Measurements from ENCODE around the gene GRID2.
A peak's percentile ranks its signal among the peaks of the same experiment; 100 is the strongest.

Gene GRID2

DNA sequence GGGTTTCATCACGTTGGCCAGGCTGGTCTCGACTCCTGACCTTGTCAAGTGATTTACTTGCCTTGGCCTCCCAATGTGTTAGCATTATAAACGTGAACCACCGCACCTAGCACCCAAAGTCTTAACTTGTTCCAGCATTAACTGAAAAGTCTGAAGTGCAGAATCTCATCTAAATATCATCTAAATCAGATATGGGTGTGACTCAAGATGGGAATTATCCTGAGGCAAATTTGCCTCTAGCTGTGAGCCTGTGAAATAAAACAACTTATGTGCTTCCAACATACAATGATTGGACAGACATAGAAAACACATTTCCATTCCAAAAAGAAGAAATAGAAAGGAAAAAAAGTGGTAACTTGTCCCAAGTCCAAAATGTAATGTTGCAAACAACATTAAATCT, 883.7 kb downstream of the GRID2 start:
- ATAC-seq, result no peak
- no peak for TF ChIP-seq GLIS3 (CRISPR knock-in tag; IDR thresholded peaks at IDR 0.05)
- no peak for TF ChIP-seq PPARA (CRISPR knock-in tag; IDR thresholded peaks at IDR 0.05; ENCODE audit: borderline replicate concordance)
- TF ChIP-seq ZNF70 (CRISPR knock-in tag; IDR thresholded peaks at IDR 0.05), result no peak
- no peak for TF ChIP-seq RARB (CRISPR knock-in tag; IDR thresholded peaks at IDR 0.05)
- TF ChIP-seq ISL1 (CRISPR knock-in tag; IDR thresholded peaks at IDR 0.05), result no peak
- no peak for TF ChIP-seq OSR1 (CRISPR knock-in tag; IDR thresholded peaks at IDR 0.05)
- TF ChIP-seq ZFP3 (CRISPR knock-in tag; IDR thresholded peaks at IDR 0.05), result no peak
- no peak for TF ChIP-seq ESRRG (CRISPR knock-in tag; IDR thresholded peaks at IDR 0.05)
- no peak for TF ChIP-seq ZNF565 (CRISPR knock-in tag; conservative IDR thresholded peaks at IDR 0.05; ENCODE audit: low read depth)
- TF ChIP-seq, protein P1, sequence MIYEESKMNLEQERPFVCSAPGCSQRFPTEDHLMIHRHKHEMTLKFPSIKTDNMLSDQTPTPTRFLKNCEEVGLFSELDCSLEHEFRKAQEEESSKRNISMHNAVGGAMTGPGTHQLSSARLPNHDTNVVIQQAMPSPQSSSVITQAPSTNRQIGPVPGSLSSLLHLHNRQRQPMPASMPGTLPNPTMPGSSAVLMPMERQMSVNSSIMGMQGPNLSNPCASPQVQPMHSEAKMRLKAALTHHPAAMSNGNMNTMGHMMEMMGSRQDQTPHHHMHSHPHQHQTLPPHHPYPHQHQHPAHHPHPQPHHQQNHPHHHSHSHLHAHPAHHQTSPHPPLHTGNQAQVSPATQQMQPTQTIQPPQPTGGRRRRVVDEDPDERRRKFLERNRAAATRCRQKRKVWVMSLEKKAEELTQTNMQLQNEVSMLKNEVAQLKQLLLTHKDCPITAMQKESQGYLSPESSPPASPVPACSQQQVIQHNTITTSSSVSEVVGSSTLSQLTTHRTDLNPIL (CRISPR knock-in tag; IDR thresholded peaks at IDR 0.05; ENCODE audit: low read depth), result no peak
- TF ChIP-seq BACH2 (CRISPR knock-in tag; IDR thresholded peaks at IDR 0.05; ENCODE audit: borderline replicate concordance), result no peak

DNA sequence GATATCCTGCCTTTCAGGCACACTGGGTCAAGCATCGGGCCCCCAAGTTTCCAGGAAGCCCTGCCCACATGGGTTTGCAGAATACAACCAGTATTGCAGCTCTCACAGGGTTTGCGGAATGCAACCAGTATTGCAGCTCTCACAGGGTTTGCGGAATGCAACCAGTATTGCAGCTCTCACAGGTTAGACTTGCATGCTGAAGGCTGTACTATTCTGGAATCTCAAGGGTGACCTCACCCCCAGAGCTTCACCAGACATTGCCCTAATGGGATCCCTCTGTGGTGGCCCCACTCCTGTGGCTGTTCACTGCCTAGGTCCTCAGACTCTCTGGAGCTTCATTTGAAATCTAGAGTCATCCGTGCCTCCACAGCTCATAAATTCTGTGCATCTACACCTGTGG, 884.1 kb downstream of the GRID2 start:
- no peak for ATAC-seq

DNA sequence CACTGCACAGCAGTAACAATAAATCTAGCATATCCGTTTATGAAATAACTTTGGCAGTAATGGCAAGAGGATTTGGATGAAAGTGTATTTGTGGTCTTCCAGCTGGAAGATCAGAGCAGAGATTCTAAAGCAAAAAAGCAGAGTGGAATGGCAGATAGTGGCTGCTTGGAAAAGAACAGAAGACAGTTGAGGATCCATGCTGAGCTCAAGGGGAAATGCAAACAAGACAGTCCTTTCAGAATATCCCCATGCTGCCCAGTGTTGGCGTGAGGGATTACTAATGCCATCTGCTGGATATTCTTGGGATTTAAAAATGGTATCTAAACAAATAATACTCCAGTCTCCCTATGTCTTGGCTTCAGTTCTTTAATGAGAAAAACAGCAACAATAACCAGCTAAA, 895.7 kb downstream of the GRID2 start:
- peak; percentile 95 for ATAC-seq
- no peak for TF ChIP-seq PPARA (CRISPR knock-in tag; IDR thresholded peaks at IDR 0.05; ENCODE audit: borderline replicate concordance)
- TF ChIP-seq ZFP30 (CRISPR knock-in tag; IDR thresholded peaks at IDR 0.05), result no peak
- no peak for TF ChIP-seq ZNF70 (CRISPR knock-in tag; IDR thresholded peaks at IDR 0.05)
- no peak for TF ChIP-seq ZNF8 (CRISPR knock-in tag; IDR thresholded peaks at IDR 0.05)
- TF ChIP-seq RARB (CRISPR knock-in tag; IDR thresholded peaks at IDR 0.05), result no peak
- no peak for TF ChIP-seq SNAI2 (CRISPR knock-in tag; IDR thresholded peaks at IDR 0.05)

More for the DNA sequence above, 884.1 kb downstream of the GRID2 start:
- TF ChIP-seq, protein P2, sequence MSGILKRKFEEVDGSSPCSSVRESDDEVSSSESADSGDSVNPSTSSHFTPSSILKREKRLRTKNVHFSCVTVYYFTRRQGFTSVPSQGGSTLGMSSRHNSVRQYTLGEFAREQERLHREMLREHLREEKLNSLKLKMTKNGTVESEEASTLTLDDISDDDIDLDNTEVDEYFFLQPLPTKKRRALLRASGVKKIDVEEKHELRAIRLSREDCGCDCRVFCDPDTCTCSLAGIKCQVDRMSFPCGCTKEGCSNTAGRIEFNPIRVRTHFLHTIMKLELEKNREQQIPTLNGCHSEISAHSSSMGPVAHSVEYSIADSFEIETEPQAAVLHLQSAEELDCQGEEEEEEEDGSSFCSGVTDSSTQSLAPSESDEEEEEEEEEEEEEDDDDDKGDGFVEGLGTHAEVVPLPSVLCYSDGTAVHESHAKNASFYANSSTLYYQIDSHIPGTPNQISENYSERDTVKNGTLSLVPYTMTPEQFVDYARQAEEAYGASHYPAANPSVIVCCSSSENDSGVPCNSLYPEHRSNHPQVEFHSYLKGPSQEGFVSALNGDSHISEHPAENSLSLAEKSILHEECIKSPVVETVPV (CRISPR knock-in tag; IDR thresholded peaks at IDR 0.05), result no peak
- TF ChIP-seq ZNF8 (CRISPR knock-in tag; IDR thresholded peaks at IDR 0.05), result no peak
- no peak for TF ChIP-seq SNAI2 (CRISPR knock-in tag; IDR thresholded peaks at IDR 0.05)
- TF ChIP-seq ZFP3 (CRISPR knock-in tag; IDR thresholded peaks at IDR 0.05), result no peak
- no peak for TF ChIP-seq ZNF565 (CRISPR knock-in tag; conservative IDR thresholded peaks at IDR 0.05; ENCODE audit: low read depth)
- TF ChIP-seq, protein P3, sequence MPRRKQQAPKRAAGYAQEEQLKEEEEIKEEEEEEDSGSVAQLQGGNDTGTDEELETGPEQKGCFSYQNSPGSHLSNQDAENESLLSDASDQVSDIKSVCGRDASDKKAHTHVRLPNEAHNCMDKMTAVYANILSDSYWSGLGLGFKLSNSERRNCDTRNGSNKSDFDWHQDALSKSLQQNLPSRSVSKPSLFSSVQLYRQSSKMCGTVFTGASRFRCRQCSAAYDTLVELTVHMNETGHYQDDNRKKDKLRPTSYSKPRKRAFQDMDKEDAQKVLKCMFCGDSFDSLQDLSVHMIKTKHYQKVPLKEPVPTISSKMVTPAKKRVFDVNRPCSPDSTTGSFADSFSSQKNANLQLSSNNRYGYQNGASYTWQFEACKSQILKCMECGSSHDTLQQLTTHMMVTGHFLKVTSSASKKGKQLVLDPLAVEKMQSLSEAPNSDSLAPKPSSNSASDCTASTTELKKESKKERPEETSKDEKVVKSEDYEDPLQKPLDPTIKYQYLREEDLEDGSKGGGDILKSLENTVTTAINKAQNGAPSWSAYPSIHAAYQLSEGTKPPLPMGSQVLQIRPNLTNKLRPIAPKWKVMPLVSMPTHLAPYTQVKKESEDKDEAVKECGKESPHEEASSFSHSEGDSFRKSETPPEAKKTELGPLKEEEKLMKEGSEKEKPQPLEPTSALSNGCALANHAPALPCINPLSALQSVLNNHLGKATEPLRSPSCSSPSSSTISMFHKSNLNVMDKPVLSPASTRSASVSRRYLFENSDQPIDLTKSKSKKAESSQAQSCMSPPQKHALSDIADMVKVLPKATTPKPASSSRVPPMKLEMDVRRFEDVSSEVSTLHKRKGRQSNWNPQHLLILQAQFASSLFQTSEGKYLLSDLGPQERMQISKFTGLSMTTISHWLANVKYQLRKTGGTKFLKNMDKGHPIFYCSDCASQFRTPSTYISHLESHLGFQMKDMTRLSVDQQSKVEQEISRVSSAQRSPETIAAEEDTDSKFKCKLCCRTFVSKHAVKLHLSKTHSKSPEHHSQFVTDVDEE (CRISPR knock-in tag; IDR thresholded peaks at IDR 0.05), result no peak

DNA sequence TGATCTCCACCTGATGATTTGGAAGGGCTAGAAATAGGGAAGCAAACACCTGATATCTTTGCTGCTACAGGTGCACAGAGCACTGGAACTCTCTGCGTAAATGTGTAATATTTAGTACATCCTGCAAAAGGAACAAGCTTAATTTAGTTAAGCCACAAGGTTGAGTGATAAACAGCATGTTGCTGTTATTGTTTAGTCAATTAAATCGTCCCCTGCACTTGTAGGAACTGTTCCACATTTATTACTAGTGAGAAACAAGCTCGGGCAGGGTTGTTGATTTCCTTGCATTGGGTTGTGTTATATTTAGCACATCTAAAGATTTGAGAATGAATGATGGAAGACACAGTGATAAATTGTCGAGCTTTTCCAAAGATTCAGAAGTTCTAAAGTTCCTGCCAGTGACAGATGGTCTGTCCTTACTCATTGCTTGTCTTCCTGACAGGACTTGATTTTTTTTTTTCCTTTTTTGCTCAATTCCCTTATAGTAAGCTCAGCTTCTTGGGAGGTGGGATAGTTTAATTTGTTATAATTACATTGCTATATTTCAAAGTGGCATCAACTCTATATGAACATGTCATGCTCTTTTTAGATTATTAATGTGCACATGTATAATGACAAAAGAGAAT, 897.8 kb downstream of the GRID2 start:
- TF ChIP-seq ZFP30 (CRISPR knock-in tag; IDR thresholded peaks at IDR 0.05) (no peak), OSR1 (CRISPR knock-in tag; IDR thresholded peaks at IDR 0.05) (no peak), ESRRG (CRISPR knock-in tag; IDR thresholded peaks at IDR 0.05) (no peak), TCF4 (CRISPR knock-in tag; IDR thresholded peaks at IDR 0.05; ENCODE audit: borderline replicate concordance) (no peak), TOX (CRISPR knock-in tag; IDR thresholded peaks at IDR 0.05; ENCODE audit: borderline replicate concordance) (no peak), RARB (CRISPR knock-in tag; IDR thresholded peaks at IDR 0.05) (no peak), CSDC2 (CRISPR knock-in tag; IDR thresholded peaks at IDR 0.05) (no peak), GLIS3 (CRISPR knock-in tag; IDR thresholded peaks at IDR 0.05) (no peak)
- TF ChIP-seq, protein P4, sequence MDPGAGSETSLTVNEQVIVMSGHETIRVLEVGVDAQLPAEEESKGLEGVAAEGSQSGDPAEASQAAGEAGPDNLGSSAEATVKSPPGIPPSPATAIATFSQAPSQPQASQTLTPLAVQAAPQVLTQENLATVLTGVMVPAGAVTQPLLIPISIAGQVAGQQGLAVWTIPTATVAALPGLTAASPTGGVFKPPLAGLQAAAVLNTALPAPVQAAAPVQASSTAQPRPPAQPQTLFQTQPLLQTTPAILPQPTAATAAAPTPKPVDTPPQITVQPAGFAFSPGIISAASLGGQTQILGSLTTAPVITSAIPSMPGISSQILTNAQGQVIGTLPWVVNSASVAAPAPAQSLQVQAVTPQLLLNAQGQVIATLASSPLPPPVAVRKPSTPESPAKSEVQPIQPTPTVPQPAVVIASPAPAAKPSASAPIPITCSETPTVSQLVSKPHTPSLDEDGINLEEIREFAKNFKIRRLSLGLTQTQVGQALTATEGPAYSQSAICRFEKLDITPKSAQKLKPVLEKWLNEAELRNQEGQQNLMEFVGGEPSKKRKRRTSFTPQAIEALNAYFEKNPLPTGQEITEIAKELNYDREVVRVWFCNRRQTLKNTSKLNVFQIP (CRISPR knock-in tag; IDR thresholded peaks at IDR 0.05; ENCODE audit: borderline replicate concordance, low read depth), result no peak
- TF ChIP-seq, protein P2 (CRISPR knock-in tag; IDR thresholded peaks at IDR 0.05), result no peak
- TF ChIP-seq, protein P3 (CRISPR knock-in tag; IDR thresholded peaks at IDR 0.05), result no peak
- TF ChIP-seq, protein P5, sequence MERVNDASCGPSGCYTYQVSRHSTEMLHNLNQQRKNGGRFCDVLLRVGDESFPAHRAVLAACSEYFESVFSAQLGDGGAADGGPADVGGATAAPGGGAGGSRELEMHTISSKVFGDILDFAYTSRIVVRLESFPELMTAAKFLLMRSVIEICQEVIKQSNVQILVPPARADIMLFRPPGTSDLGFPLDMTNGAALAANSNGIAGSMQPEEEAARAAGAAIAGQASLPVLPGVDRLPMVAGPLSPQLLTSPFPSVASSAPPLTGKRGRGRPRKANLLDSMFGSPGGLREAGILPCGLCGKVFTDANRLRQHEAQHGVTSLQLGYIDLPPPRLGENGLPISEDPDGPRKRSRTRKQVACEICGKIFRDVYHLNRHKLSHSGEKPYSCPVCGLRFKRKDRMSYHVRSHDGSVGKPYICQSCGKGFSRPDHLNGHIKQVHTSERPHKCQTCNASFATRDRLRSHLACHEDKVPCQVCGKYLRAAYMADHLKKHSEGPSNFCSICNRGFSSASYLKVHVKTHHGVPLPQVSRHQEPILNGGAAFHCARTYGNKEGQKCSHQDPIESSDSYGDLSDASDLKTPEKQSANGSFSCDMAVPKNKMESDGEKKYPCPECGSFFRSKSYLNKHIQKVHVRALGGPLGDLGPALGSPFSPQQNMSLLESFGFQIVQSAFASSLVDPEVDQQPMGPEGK (CRISPR knock-in tag; IDR thresholded peaks at IDR 0.05; ENCODE audit: borderline replicate concordance), result no peak
- ATAC-seq, result no peak

Measured in SK-N-SH treated with all-trans-retinoic acid at 6 μM for 48 hours (cell line).